GM13976 (cell line): ENCODE data around the gene GNG5.
"Not testable (repeated sequence)": the region's sequence is repeated elsewhere in the genome, so short reads cannot be mapped to it uniquely, and the experiment has no call there.

ENCODE experiments used
- DNase-seq: peaks from one replicate; pipeline ENCODE4 v3.0.0; 2012; ENCODE audit warnings: low spot score
- in situ Hi-C: fragments of 300-500 bp; cut with MboI; formaldehyde crosslinking; loops from one replicate; pipeline ENCODE4 v1.12.0; 2022; ENCODE audit warnings: low sequenced_read_pairs, mixed read lengths, inconsistent platforms; ENCODE audit not compliant: unreplicated experiment
- TF ChIP-seq, protein P1 (sequence below): IDR thresholded peaks from 2 replicates; pipeline ENCODE4 v1.5.1; 2012; ENCODE audit warnings: borderline replicate concordance, mild to moderate bottlenecking; ENCODE audit not compliant: insufficient read depth; ENCODE audit errors: extremely low read depth, missing control alignments, control extremely low read depth

GNG5 gene

DNA sequence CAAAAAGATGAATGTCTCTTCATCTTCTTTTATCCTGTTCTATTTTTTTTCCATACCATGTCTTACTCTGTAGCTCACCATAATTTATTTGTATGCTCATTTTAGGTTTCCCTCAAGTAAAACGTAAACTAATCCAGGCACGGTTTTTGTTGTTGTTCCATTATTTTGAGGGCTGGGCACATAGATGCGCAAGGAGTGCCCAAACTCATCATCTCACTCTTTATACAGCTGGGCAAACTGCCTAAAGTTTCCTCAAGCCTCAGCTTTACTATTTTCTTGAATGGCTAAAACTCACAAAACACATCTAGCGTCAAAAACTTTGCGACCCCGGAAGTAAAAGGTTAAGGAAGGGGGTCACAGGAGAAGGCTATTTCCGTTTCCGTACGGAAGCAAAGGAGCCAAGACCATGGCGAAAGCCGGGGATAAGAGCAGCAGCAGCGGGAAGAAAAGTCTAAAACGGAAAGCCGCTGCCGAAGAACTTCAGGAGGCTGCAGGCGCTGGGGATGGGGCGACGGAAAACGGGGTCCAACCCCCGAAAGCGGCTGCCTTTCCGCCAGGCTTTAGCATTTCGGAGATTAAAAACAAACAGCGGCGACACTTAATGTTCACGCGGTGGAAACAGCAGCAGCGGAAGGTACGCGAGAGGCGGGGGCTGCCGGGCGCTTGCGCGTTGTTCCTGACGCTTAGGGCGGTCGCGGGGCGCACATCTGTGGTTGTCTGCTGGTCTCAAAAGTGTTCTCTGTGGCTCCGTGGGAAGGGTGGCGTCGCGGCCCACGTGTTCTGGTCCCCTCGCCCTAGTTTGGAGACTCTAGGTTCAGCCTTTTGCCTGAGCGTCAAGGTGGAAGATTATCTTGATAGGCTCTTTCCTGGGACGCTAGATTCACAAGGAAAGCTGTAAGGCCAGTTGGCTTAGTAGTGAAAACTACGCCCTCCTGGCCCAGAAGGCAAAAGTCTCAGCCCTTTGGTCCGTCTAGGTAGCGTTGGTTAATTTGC is 27.2 kb downstream of the GNG5 start, which contains the start of gene RPF1:
TSS of gene RPF1 (plus strand) at position 391 of the 993 bp plus-strand sequence. CDS start at position 407, 16 bp downstream.
- TF ChIP-seq, protein P1, sequence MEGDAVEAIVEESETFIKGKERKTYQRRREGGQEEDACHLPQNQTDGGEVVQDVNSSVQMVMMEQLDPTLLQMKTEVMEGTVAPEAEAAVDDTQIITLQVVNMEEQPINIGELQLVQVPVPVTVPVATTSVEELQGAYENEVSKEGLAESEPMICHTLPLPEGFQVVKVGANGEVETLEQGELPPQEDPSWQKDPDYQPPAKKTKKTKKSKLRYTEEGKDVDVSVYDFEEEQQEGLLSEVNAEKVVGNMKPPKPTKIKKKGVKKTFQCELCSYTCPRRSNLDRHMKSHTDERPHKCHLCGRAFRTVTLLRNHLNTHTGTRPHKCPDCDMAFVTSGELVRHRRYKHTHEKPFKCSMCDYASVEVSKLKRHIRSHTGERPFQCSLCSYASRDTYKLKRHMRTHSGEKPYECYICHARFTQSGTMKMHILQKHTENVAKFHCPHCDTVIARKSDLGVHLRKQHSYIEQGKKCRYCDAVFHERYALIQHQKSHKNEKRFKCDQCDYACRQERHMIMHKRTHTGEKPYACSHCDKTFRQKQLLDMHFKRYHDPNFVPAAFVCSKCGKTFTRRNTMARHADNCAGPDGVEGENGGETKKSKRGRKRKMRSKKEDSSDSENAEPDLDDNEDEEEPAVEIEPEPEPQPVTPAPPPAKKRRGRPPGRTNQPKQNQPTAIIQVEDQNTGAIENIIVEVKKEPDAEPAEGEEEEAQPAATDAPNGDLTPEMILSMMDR, result no peak
- peak; percentile 80 for DNase-seq
- in situ Hi-C loops, result no loop called here

DNA sequence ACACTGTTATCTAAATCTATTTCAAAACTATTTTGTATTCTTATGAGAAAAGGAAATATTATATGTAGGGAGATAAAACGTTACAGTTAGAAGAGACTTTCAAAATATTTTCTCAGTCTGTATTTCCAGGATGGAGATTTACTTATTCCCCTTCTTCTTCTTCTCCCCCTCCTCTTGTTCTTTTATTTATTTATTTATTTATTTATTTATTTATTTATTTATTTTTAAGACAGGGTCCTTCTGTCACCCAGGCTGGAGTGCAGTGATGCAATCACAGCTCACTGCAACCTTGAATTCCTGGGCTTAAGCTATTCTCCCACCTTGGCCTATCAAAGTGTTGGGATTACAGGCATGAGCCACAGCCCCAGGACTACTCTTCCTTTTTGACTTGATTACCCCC is 30.2 kb downstream of the GNG5 start:
- in situ Hi-C loops, result no loop called here

DNA sequence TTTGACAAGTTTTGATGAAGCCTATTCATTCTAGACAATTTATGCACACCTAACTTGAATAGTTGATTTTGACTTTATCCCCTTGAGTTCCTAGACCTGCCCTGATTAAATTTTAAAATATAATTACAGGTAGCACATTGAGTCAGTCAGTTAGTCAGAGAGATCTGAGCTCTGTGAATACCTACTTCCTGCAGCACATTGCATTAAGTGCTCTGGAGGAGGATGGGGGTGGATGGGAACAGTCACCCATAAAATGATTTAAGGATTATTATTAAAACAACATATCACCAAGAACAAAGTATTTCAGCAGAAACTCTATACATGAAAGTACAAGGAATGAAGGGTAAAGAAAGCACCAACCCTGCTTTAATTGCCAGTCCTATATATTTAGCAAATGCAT is 39.1 kb downstream of the GNG5 start:
- TF ChIP-seq, protein P1, result no peak
- in situ Hi-C loops, result no loop called here

More for the DNA sequence above, 30.2 kb downstream of the GNG5 start:
- TF ChIP-seq, protein P1, result no peak
- no peak for DNase-seq

DNA sequence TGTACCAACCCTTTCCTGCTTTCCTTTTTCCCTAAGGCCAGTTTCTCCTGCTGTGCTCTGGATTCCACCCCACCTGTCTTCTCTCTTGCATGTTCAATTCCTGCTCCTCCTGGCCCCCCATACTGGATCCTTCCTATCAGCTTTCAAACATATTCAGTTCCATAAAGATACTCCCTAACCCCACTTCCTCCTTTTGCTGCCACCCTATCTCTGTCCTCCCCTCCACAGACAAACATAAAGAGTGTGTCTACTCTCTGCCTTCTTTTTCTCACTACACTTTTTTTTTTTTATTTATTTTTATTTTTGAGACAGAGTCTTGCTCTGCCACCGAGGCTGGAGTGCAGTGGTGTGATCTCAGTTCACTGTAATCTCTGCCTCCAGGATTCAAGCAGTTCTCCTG is 44.3 kb downstream of the GNG5 start:
- in situ Hi-C loops, result no loop called here

More for the DNA sequence above, 39.1 kb downstream of the GNG5 start:
- no peak for DNase-seq

DNA sequence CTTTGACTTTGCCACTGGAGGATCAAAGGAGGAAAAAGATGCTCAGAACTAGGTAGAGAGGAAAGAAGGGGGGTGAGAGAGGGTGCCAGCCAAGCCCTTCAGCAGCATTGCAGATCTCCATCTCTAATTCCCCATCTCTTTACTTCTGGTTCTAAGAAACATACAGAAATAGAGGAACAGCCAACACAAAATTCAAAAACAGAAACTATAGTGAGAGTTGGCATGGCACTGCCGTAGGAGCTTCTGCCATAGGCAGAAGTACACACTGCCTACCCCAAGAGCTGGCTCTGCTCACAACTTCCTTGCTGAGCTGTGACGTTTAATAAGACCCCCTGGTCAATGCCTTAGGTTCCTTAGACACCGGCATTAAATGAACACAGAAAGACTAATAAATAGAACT is 53.9 kb downstream of the GNG5 start:
- TF ChIP-seq, protein P1, result no peak
- no peak for DNase-seq
- in situ Hi-C loops, result no loop called here

More for the DNA sequence above, 44.3 kb downstream of the GNG5 start:
- TF ChIP-seq, protein P1, result no peak
- DNase-seq, result no peak

DNA sequence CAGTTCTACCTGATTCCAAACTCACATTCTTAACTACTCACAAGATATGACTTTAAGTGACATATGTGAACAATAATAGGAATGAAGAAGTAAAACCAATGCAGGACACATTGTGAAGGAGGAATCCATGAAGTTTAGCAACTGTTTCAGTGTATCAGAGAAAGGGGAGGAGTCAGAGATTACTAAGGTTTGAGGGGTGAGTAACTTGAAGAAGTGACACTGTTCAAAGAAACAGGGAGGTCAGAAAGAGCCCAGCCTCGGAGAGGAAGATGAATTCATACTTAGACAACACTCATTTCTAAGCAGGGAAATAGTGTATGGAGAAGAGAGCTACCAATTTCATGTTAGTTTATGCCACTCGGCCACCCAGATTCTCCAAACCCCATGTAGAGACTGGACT is 55.5 kb downstream of the GNG5 start:
- TF ChIP-seq, protein P1, result no peak
- in situ Hi-C loops, result no loop called here

DNA sequence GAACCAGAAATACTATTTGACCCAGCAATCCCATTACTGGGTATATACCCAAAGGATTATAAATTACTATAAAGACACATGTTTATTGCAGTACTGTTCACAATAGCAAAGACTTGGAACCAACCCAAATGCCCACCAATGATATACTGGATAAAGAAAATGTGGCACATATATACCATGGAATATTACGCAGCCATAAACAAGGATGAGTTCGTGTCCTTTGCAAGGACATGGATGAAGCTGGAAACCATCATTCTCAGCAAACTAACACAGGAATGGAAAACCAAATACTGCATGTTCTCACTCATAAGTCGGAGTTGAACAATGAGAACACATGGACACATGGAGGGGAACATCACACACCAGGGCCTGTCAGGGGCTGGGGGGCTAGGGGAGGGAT is 57.7 kb downstream of the GNG5 start:
- in situ Hi-C loops, result loop anchor here (10.0 kb wide), 1 partner anchor 166 kb away; no protein-coding TSS in a partner anchor
- DNase-seq, result not testable (repeated sequence)

More for the DNA sequence above, 55.5 kb downstream of the GNG5 start:
- DNase-seq, result no peak
